Endometrium (tissue), 2 donors: ENCODE measurements around the gene FSD1.
"Not testable (repeated sequence)": the region's sequence is repeated elsewhere in the genome, so short reads cannot be mapped to it uniquely, and the experiment has no call there.

Experiments used
- FAIRE-seq: peaks from 2 replicates; lab custom pipeline; 2012; peaks lifted over from hg19 to GRCh38; lab: Jason Lieb, UNC
- donor health status: control.
- donor health status: control.

The FSD1 gene

GRCh38 chr19:4304538-4305256, at the start of gene FSD1:
FSD1 (plus strand) TSS chr19:4304598; CDS start chr19:4304747, 149 bp downstream.
- FAIRE-seq = no peak

GRCh38 chr19:4256563-4256962, 47.8 kb upstream of the FSD1 start:
- FAIRE-seq = no peak

GRCh38 chr19:4257025-4257424, 47.4 kb upstream of the FSD1 start:
- FAIRE-seq = no peak

GRCh38 chr19:4258181-4258580, 46.2 kb upstream of the FSD1 start:
- FAIRE-seq = no peak

GRCh38 chr19:4260613-4261191, 43.7 kb upstream of the FSD1 start:
- FAIRE-seq = no peak

- no peak for FAIRE-seq
Measured at GRCh38 chr19:4264812-4265211, 39.6 kb upstream of the FSD1 start.

GRCh38 chr19:4266253-4267000, 38.0 kb upstream of the FSD1 start:
- FAIRE-seq = no peak

GRCh38 chr19:4267101-4267900, 37.1 kb upstream of the FSD1 start:
- no peak for FAIRE-seq

- no peak for FAIRE-seq
Measured at GRCh38 chr19:4267901-4268815, 36.2 kb upstream of the FSD1 start.

GRCh38 chr19:4268816-4269430, 35.5 kb upstream of the FSD1 start:
- no peak for FAIRE-seq

- FAIRE-seq = no peak
Measured at GRCh38 chr19:4272894-4273293, 31.5 kb upstream of the FSD1 start.

- not testable (repeated sequence) for FAIRE-seq
Measured at GRCh38 chr19:4274321-4274686, 30.1 kb upstream of the FSD1 start.

GRCh38 chr19:4277191-4277696, 27.2 kb upstream of the FSD1 start:
- FAIRE-seq = no peak

GRCh38 chr19:4278010-4278409, 26.4 kb upstream of the FSD1 start:
- FAIRE-seq = no peak

- no peak for FAIRE-seq
Measured at GRCh38 chr19:4278419-4279266, 25.8 kb upstream of the FSD1 start, which contains the start of gene SHD. SHD (plus strand) TSS chr19:4279266; CDS start chr19:4280064, 798 bp downstream.

- no peak for FAIRE-seq
Measured at GRCh38 chr19:4279267-4279529, 25.2 kb upstream of the FSD1 start.

GRCh38 chr19:4279530-4280422, 24.6 kb upstream of the FSD1 start:
- no peak for FAIRE-seq

GRCh38 chr19:4284176-4284958, 20.0 kb upstream of the FSD1 start:
- FAIRE-seq = no peak
